DND-41 (cell line): ENCODE results near the gene NCMAP.

Source experiments
- EZH2 ChIP-seq: IDR thresholded peaks from 3 replicates; pipeline ENCODE4 v1.6.1; 2012; ENCODE audit warnings: borderline replicate concordance, low read depth, mild to moderate bottlenecking, moderate library complexity, low read length, inconsistent platforms; ENCODE audit not compliant: severe bottlenecking
- TF ChIP-seq, protein P1 (sequence below): IDR thresholded peaks from 2 replicates; pipeline ENCODE4 v1.5.1; 2012; ENCODE audit warnings: borderline replicate concordance, low read length, moderate library complexity, mild to moderate bottlenecking; ENCODE audit not compliant: poor library complexity, severe bottlenecking; ENCODE audit errors: extremely low read depth

- TF ChIP-seq, protein P1, sequence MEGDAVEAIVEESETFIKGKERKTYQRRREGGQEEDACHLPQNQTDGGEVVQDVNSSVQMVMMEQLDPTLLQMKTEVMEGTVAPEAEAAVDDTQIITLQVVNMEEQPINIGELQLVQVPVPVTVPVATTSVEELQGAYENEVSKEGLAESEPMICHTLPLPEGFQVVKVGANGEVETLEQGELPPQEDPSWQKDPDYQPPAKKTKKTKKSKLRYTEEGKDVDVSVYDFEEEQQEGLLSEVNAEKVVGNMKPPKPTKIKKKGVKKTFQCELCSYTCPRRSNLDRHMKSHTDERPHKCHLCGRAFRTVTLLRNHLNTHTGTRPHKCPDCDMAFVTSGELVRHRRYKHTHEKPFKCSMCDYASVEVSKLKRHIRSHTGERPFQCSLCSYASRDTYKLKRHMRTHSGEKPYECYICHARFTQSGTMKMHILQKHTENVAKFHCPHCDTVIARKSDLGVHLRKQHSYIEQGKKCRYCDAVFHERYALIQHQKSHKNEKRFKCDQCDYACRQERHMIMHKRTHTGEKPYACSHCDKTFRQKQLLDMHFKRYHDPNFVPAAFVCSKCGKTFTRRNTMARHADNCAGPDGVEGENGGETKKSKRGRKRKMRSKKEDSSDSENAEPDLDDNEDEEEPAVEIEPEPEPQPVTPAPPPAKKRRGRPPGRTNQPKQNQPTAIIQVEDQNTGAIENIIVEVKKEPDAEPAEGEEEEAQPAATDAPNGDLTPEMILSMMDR: no peak
- no peak for TF ChIP-seq EZH2
Observed at GRCh38 chr1:24506691-24507381, 49.1 kb upstream of the NCMAP start.
